Measurements from ENCODE around the gene CCDC68.
"Not testable (repeated sequence)": the region's sequence is repeated elsewhere in the genome, so short reads cannot be mapped to it uniquely, and the experiment has no call there.

Gene CCDC68

DNA sequence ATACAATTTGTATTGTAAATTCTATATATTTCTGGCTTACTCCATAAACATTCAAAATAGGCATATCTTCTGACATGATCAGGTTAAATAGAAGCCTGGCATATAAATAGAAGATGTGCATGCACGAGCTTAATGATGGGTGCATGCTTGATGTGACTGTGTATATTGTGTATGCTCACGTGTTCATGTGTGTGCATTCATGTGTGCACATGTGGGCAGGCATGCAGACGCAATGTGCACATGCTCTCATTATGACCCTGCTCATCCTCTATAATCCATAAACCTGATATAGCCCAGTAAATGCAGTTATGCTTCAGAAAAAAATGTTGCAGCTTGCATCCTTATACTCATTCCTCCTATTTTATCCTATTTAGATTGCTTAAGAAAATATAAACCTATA is 101.8 kb downstream of the CCDC68 start:
- Histone ChIP-seq H3K27ac (ENCODE audit: low read length) (no peak overlapping the region), H3K36me3 (ENCODE audit: control insufficient read depth, insufficient read depth, low read length) (no peaks in the 10 kb centered on the region), H3K4me1 (ENCODE audit: control insufficient read depth, insufficient read depth, low read length) (peaks cover 1% of the 10 kb centered on the region; the same call in 1 of the 2 replicates), H3K9me3 (ENCODE audit: control insufficient read depth, insufficient read depth, low read length) (no peaks in the 10 kb centered on the region), H3K4me3 (ENCODE audit: low read length) (no peak overlapping the region), H3K27me3 (ENCODE audit: control insufficient read depth, insufficient read depth, low read length) (no peaks in the 10 kb centered on the region)
- WGBS (ENCODE audit: insufficient coverage, insufficient read length): no CpG with 5 or more reads among the region's 3 CpGs
- no peak for DNase-seq (ENCODE audit: low read depth, low spot score)

DNA sequence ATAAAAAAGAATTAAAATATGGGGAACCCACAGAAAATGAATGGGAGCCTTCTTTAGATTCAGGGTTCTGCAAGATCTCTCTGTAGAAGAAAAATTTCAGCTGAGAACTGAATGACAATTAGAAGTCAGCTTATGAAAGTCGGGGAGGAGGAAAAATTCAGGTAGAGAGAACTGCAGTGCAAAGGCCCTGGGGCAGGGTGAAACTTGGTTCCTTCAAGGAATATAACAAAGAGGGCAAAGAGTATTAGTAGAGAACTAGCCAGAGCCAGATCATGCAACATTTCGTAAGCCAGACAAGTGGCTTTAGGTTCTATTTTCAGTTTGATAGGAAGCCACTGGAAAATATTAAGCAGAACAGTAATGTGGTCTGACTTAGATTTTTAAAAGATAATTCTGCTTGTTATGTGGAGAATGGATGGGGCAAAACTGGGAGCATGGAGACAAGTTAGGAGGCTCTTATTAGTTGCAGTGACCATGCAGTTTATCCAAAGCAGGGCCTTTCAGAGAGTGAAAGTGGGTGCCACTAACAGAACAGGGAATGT is 103.1 kb downstream of the CCDC68 start:
- no peak overlapping the region for H3K27ac ChIP-seq (ENCODE audit: low read length)
- peaks cover 1% of the 10 kb centered on the region; the same call in 1 of the 2 replicates for H3K4me1 ChIP-seq (ENCODE audit: control insufficient read depth, insufficient read depth, low read length)
- H3K36me3 ChIP-seq (ENCODE audit: control insufficient read depth, insufficient read depth, low read length): no peaks in the 10 kb centered on the region
- DNase-seq (ENCODE audit: low read depth, low spot score): no peak
- no peaks in the 10 kb centered on the region for H3K27me3 ChIP-seq (ENCODE audit: control insufficient read depth, insufficient read depth, low read length)
- WGBS (ENCODE audit: insufficient coverage, insufficient read length): no CpG with 5 or more reads among the region's 2 CpGs
- no peaks in the 10 kb centered on the region for H3K9me3 ChIP-seq (ENCODE audit: control insufficient read depth, insufficient read depth, low read length)
- no peak overlapping the region for H3K4me3 ChIP-seq (ENCODE audit: low read length)

DNA sequence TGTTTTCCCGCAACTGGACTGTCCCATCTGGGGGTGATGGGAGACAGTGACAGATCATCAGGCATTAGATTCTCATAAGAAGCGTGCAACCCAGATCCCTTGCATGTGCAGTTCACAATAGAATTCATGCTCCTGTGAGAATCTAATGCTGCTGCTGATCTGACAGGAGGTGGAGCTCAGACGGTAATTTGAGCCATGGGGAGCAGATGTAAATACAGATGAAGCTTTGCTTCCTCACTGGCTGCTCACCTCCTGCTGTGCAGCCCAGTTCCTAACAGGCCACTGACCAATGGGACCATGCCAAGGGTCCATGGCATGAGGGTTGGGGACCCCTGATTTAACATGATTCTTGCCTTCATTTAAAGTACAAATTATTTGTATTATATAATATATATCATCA is 104.2 kb downstream of the CCDC68 start:
- DNase-seq (ENCODE audit: low read depth, low spot score); H3K4me3 ChIP-seq (ENCODE audit: low read length); H3K9me3 ChIP-seq (ENCODE audit: control insufficient read depth, insufficient read depth, low read length); H3K4me1 ChIP-seq (ENCODE audit: control insufficient read depth, insufficient read depth, low read length); H3K36me3 ChIP-seq (ENCODE audit: control insufficient read depth, insufficient read depth, low read length); H3K27me3 ChIP-seq (ENCODE audit: control insufficient read depth, insufficient read depth, low read length); H3K27ac ChIP-seq (ENCODE audit: low read length): not testable (repeated sequence)
- no CpG with 5 or more reads among the region's 3 CpGs for WGBS (ENCODE audit: insufficient coverage, insufficient read length)

DNA sequence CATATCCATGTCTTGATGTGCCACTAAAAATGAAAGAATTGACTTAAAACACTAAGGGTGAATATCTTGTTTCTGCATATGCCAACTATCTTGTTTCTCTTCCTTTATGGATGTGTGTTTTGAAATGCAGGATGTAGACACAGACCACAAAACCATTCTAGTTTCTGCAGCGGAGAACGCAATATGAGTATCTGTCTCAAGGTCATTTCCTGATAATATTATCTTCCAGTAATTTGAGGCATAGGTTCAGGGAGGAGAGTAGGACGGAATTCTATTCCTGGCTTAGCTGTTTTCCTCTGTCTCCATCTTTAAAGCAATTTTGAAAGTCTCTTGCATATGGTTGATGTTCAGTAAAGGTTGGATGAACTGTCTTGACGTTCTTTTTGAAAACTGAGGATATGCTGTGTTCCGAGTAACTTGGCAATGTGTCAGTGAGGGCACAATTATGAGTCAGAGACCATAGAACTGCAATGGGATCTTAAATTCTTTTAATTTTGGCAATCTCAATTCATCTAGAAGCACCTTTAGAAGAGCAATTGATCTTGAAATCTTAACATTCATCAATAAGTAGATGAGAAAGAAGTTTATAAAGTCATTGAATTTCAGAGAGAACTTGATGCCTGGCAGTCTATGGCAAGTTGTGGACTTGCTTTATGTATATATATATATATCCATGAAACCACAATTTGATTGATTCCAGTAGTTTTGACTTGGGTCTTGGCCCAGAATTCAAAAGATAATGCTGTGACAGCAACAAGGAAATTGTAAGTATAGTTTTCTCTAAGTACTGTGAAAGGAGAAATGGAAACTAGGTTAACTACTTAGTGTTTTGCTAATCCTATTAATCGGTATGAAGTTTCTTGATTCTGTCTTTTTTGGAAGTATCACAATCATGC is 106.2 kb downstream of the CCDC68 start:
- Histone ChIP-seq H3K4me1 (ENCODE audit: control insufficient read depth, insufficient read depth, low read length) (0 out of 2 replicates have a peak, but pooled peaks cover 1% of the 10 kb centered on the region), H3K27me3 (ENCODE audit: control insufficient read depth, insufficient read depth, low read length) (no peaks in the 10 kb centered on the region), H3K27ac (ENCODE audit: low read length) (no peak overlapping the region), H3K36me3 (ENCODE audit: control insufficient read depth, insufficient read depth, low read length) (no peaks in the 10 kb centered on the region), H3K9me3 (ENCODE audit: control insufficient read depth, insufficient read depth, low read length) (no peaks in the 10 kb centered on the region), H3K4me3 (ENCODE audit: low read length) (no peak overlapping the region)
- no peak for DNase-seq (ENCODE audit: low read depth, low spot score)
- WGBS (ENCODE audit: insufficient coverage, insufficient read length): no CpG with 5 or more reads among the region's 6 CpGs

Measured in iPS DF 6.9 (cell line).